Measurements from ENCODE around the gene GMIP.
"Not testable (repeated sequence)": the region's sequence is repeated elsewhere in the genome, so short reads cannot be mapped to it uniquely, and the experiment has no call there.

The GMIP gene, protein sequence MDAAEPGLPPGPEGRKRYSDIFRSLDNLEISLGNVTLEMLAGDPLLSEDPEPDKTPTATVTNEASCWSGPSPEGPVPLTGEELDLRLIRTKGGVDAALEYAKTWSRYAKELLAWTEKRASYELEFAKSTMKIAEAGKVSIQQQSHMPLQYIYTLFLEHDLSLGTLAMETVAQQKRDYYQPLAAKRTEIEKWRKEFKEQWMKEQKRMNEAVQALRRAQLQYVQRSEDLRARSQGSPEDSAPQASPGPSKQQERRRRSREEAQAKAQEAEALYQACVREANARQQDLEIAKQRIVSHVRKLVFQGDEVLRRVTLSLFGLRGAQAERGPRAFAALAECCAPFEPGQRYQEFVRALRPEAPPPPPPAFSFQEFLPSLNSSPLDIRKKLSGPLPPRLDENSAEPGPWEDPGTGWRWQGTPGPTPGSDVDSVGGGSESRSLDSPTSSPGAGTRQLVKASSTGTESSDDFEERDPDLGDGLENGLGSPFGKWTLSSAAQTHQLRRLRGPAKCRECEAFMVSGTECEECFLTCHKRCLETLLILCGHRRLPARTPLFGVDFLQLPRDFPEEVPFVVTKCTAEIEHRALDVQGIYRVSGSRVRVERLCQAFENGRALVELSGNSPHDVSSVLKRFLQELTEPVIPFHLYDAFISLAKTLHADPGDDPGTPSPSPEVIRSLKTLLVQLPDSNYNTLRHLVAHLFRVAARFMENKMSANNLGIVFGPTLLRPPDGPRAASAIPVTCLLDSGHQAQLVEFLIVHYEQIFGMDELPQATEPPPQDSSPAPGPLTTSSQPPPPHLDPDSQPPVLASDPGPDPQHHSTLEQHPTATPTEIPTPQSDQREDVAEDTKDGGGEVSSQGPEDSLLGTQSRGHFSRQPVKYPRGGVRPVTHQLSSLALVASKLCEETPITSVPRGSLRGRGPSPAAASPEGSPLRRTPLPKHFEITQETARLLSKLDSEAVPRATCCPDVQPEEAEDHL

GRCh38 chr19:19643158-19644053 is at the start of gene GMIP:
Gene GMIP, minus strand, starts transcription at chr19:19643657. Its CDS starts 128 bp downstream, at chr19:19643529.
- DNase-seq: peak; percentile 52

GRCh38 chr19:19691683-19692082 is 48.2 kb upstream of the GMIP start:
- no peak for DNase-seq

- not testable (repeated sequence) for DNase-seq
These were observed 45.6 kb upstream of the GMIP start for GRCh38 chr19:19689023-19689422.

- no peak for DNase-seq
These were observed 43.6 kb upstream of the GMIP start for GRCh38 chr19:19687090-19687489.

DNA sequence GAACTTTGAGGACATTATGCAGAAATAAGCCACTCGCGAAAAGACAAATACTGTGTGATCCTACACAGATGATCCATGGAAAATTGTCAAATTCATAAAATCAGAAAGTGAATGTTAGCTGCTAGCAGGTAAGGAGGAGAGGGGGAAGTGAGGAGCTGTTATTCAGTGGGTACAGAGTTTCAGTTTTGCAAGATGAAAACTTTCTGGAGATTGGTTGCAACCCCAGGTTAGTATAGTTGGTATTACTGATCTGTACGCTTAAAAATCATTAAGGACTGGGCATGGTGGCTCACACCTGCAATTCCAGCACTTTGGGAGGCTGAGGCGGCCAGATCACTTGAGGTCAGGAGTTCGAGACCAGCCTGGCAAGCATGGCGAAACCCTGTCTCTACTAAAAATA is 43.1 kb upstream of the GMIP start:
- DNase-seq: no peak

DNA sequence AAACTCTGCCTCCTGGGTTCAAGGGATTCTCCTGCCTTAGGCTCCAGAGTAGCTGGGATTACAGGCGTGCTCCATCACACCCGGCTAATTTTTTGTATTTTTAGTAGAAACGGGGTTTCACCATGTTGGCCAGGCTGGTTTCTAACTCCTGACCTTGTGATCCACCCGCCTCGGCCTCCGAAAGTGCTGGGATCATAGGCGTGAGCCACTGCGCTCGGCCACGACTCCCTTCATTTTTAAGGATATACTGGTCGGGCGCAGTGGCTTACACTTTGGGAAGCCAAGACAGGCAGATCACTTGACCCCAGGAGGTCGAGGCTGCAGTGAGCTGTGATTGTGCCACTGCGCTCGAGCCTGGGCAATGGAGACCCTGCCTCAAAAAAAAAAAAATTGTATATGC is 42.7 kb upstream of the GMIP start:
- not testable (repeated sequence) for DNase-seq

- DNase-seq: no peak
These were observed 36.0 kb upstream of the GMIP start for GRCh38 chr19:19679176-19680073.

DNA sequence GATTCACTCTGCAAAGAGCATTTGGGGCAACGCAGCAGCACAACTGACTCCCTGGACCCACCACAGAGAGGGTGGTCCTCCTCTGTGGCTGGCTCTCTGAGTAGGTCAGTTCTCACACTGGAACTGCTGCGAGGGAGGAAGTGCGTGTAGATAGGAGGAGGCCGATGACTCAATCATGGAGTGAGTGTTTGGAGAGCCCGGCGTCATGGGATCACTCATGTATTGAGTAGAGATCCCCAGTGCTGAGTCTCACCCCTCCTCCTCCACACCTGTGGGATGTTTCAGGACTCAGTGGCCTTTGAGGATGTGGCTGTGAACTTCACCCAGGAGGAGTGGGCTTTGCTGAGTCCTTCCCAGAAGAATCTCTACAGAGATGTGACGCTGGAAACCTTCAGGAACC is 34.1 kb upstream of the GMIP start:
- DNase-seq: no peak

GRCh38 chr19:19674315-19674714 is 30.9 kb upstream of the GMIP start:
- no peak for DNase-seq

GRCh38 chr19:19672816-19673215 is 29.4 kb upstream of the GMIP start:
- no peak for DNase-seq

GRCh38 chr19:19670070-19670551 is 26.7 kb upstream of the GMIP start:
- DNase-seq: no peak

GRCh38 chr19:19668230-19669012 is 25.0 kb upstream of the GMIP start, which contains the start of gene ZNF101:
Gene ZNF101, plus strand, starts transcription at chr19:19668839. Its CDS starts 125 bp downstream, at chr19:19668964.
- peak; percentile 91 for DNase-seq

- DNase-seq: not testable (repeated sequence)
These were observed 22.0 kb upstream of the GMIP start for GRCh38 chr19:19665420-19665948.

DNA sequence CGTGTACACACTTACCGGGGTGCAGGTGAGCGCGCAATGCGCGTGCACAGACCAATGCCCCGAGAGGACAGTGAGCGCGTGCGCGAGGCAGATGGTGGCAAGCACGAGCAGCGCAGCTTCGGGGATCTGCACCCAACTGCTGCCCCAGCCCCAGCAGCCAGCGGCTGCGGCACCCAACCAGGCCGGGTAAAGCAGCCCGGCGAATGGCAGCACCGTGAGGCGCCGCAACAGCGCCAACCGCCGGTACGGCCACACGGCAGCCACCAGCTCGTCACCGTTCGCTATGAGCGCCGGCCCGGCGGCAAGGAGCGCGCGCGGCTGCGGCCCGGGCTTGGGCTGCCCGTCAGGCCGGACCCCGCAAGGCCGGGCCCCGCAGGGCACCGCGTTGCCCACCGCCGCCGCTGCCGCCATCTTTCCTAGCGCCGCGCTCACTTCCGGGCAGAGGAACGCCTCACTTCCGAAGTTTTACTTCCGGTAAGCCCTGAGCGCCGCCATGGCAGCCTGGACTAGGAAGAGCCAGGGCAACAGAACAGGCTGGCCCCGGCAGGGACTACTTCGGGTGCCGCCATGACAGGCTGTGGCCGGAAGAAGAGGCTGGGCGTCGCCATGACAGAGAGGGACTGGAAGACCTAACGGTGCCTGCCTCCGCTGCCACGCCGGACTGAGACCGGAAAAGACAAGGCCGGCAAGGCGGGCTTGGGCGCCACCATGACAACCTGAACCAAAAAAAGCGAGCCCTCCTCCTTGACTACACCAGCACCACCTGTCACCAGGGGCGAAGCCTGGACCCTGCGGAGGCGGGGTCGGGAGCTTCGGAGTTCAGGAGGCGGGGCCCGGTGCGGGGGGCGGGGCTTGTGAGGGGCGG is 20.0 kb upstream of the GMIP start, which contains the start of gene ATP13A1:
Gene ATP13A1 (minus strand): TSS at position 421 of the 865 bp plus-strand sequence. CDS start 10 bp downstream, at position 411.
- DNase-seq: peak; percentile 98

- no peak for DNase-seq
These were observed 19.4 kb upstream of the GMIP start for GRCh38 chr19:19662871-19663255.

DNA sequence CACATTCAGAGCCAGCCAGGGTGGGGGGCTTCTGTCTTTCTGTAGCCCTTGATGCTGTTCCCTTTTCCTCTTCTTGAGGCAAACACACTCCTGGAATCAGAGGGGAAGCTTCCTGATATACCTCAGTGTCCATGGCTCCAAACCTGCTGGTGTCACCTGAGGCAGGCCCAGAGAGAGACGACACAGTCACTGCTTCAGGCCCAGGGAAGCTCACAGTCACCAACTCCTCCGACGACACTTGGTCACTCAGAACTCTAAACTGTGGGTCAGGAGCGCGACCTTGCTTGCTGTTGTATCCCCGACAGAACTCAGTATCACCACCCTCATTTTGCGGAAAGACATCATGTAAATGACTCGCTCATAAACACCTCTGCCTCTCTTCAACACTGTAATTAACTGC is 18.9 kb upstream of the GMIP start:
- no peak for DNase-seq

DNA sequence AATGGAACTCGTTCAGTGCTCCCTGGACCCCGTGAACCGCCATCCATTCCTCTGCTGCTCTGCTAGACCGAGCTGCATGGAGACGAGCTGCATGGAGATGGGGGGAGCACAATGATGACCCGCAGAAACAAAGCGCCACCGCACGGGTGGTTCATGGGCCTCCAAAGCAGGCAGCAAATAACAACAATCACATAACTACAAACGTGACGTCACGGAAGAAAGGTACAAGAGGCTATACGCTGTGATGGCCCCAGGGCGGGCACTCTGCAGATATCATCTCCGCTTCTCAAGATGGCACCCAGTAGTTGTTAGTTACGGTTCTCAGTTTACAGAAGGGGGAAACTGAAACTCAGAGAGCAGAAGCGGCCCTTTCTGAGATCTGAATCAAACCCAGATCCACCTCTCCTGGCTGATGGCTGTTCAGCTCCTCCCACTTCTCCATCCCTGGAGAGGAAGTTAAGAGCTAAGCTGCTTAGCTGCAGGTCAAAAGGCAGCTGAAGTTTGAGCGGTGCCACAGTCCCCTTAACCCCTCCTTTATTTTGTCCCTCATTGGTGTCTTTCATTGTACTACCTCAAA is 18.3 kb upstream of the GMIP start:
- no peak for DNase-seq

DNA sequence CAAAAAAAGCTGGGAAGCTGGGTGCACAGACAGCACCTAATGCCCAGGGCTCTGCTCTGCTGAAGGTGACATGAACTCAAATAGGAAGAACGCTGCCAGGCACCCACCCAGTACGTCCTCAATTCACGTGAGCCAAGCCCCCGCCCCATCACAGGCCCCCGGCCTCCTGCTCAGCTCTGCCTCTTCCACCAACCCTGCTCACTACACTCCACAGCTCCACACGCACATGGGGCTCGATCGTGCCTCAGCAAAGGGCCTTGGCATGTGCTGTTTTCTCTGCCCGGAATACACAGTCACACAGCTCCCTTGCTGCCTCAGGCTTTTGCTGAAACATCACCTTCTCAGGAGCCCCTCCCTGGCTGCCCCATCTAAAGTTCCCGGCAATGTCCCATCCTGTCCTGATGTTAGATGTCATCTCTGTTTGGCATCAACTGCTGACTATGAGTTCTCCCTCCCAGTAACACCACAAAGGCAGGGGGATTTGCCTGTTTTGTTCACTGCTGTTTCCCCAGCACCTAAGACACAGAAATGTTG is 17.8 kb upstream of the GMIP start:
- DNase-seq: no peak
